MM.1S (cell line): Measurements from ENCODE around the gene SERPINB3.

Experiments used
- DNase-seq: peaks from one replicate; pipeline ENCODE4 v3.0.0-alpha.2; 2015
- H2AFZ ChIP-seq: fragments of 300-600 bp; sonication (generic); 2 replicates; pipeline ENCODE4 v1.6.0; 2016; ENCODE audit warnings: antibody characterized with exemption, low read length
- H3F3A ChIP-seq: fragments of 300-600 bp; sonication (generic); 2 replicates; pipeline ENCODE4 v1.6.1; 2016; ENCODE audit warnings: mild to moderate bottlenecking, antibody characterized with exemption, low read length, moderate library complexity, mixed read lengths; ENCODE audit not compliant: insufficient read depth
- H3K27ac ChIP-seq: fragments of 300-600 bp; sonication (generic); 2 replicates; pipeline ENCODE4 v1.5.1; 2016; ENCODE audit warnings: mild to moderate bottlenecking, low read length
- H3K27me3 ChIP-seq: fragments of 300-600 bp; sonication (generic); replicated peaks from 2 replicates; pipeline ENCODE4 v1.6.0; 2016; ENCODE audit warnings: low read length; ENCODE audit not compliant: insufficient read depth
- H3K36me3 ChIP-seq: fragments of 300-600 bp; sonication (generic); replicated peaks from 2 replicates; pipeline ENCODE4 v1.6.1; 2016; ENCODE audit warnings: mild to moderate bottlenecking, low read length, mixed read lengths; ENCODE audit not compliant: insufficient read depth
- H3K4me1 ChIP-seq: fragments of 300-600 bp; sonication (generic); 2 replicates; pipeline ENCODE4 v1.6.1; 2016; ENCODE audit warnings: low read length, mixed read lengths
- H3K4me2 ChIP-seq: fragments of 300-600 bp; sonication (generic); 2 replicates; pipeline ENCODE4 v1.6.0; 2016; ENCODE audit warnings: low read depth, low read length
- H3K4me3 ChIP-seq: fragments of 300-600 bp; sonication (generic); 2 replicates; pipeline ENCODE4 v1.5.1; 2016; ENCODE audit warnings: low read length, mixed read lengths
- H3K79me2 ChIP-seq: fragments of 300-600 bp; sonication (generic); 2 replicates; pipeline ENCODE4 v1.6.1; 2016; ENCODE audit warnings: mixed run types, low read length, mixed read lengths
- H3K9ac ChIP-seq: fragments of 300-600 bp; sonication (generic); 2 replicates; pipeline ENCODE4 v1.6.1; 2016; ENCODE audit warnings: low read length, mixed read lengths
- H3K9me2 ChIP-seq: fragments of 300-600 bp; sonication (generic); replicated peaks from 2 replicates; pipeline ENCODE4 v1.6.1; 2016; ENCODE audit warnings: mild to moderate bottlenecking, low read length, mixed read lengths; ENCODE audit not compliant: insufficient read depth
- H3K9me3 ChIP-seq: fragments of 300-600 bp; sonication (generic); replicated peaks from 2 replicates; pipeline ENCODE4 v1.6.1; 2016; ENCODE audit warnings: mild to moderate bottlenecking, low read length, mixed read lengths; ENCODE audit not compliant: insufficient read depth
- H4K20me1 ChIP-seq: fragments of 300-600 bp; sonication (generic); 2 replicates; pipeline ENCODE4 v1.6.1; 2016; ENCODE audit warnings: mild to moderate bottlenecking, low read length, moderate library complexity, mixed read lengths; ENCODE audit not compliant: insufficient read depth
- EZH2 ChIP-seq: fragments of 300-600 bp; sonication (generic); optimal IDR thresholded peaks from 2 replicates; pipeline ENCODE3; 2017; ENCODE audit warnings: low read depth, mild to moderate bottlenecking, antibody characterized with exemption, low read length, mixed read lengths
- EZH2phosphoT487 ChIP-seq: fragments of 300-600 bp; sonication (generic); IDR thresholded peaks from 2 replicates; pipeline ENCODE4 v1.6.1; 2018; ENCODE audit warnings: antibody characterized with exemption, low read length
- TF ChIP-seq, protein P1 (sequence below): fragments of 300-600 bp; sonication (generic); IDR thresholded peaks from 2 replicates; pipeline ENCODE4 v1.5.1; 2016; ENCODE audit warnings: antibody characterized with exemption, low read length, mixed read lengths

SERPINB3 gene

GRCh38 chr18:63702660-63703059, 41.0 kb upstream of the SERPINB3 start, which contains the start of gene SERPINB11:
TSS of gene SERPINB11 (plus strand) at chr18:63702960. CDS start at chr18:63710194, 7,234 bp downstream.
- H3K36me3 ChIP-seq: no peaks in the 10 kb centered on the region
- H4K20me1 ChIP-seq: no peaks in the 10 kb centered on the region
- no peaks in the 10 kb centered on the region for H3F3A ChIP-seq
- H3K79me2 ChIP-seq: no peaks in the 10 kb centered on the region
- H3K27me3 ChIP-seq: no peaks in the 10 kb centered on the region
- no peak within 1 kb of the TSS for H3K27ac ChIP-seq
- no peaks in the 10 kb centered on the region for H3K9me3 ChIP-seq
- TF ChIP-seq EZH2 (no peak), EZH2phosphoT487 (no peak)
- TF ChIP-seq, protein P1, sequence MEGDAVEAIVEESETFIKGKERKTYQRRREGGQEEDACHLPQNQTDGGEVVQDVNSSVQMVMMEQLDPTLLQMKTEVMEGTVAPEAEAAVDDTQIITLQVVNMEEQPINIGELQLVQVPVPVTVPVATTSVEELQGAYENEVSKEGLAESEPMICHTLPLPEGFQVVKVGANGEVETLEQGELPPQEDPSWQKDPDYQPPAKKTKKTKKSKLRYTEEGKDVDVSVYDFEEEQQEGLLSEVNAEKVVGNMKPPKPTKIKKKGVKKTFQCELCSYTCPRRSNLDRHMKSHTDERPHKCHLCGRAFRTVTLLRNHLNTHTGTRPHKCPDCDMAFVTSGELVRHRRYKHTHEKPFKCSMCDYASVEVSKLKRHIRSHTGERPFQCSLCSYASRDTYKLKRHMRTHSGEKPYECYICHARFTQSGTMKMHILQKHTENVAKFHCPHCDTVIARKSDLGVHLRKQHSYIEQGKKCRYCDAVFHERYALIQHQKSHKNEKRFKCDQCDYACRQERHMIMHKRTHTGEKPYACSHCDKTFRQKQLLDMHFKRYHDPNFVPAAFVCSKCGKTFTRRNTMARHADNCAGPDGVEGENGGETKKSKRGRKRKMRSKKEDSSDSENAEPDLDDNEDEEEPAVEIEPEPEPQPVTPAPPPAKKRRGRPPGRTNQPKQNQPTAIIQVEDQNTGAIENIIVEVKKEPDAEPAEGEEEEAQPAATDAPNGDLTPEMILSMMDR: no peak
- no peaks in the 10 kb centered on the region for H3K9me2 ChIP-seq
- H3K4me3 ChIP-seq: no peak within 1 kb of the TSS
- DNase-seq: no peak
- no peak within 1 kb of the TSS for H2AFZ ChIP-seq
- no peak within 1 kb of the TSS for H3K4me2 ChIP-seq
- no peak within 1 kb of the TSS for H3K9ac ChIP-seq
- H3K4me1 ChIP-seq: no peaks in the 10 kb centered on the region

- Histone ChIP-seq H3K36me3 (no peaks in the 10 kb centered on the region), H2AFZ (no peak overlapping the region), H3K9ac (no peak overlapping the region), H3K4me2 (no peak overlapping the region), H4K20me1 (no peaks in the 10 kb centered on the region), H3K4me3 (no peak overlapping the region), H3K79me2 (no peaks in the 10 kb centered on the region), H3K9me3 (no peaks in the 10 kb centered on the region), H3K4me1 (no peaks in the 10 kb centered on the region), H3K27ac (no peak overlapping the region), H3K9me2 (no peaks in the 10 kb centered on the region), H3K27me3 (no peaks in the 10 kb centered on the region), H3F3A (no peaks in the 10 kb centered on the region)
- DNase-seq: no peak
- no peak for TF ChIP-seq EZH2
- TF ChIP-seq, protein P1: no peak
- no peak for TF ChIP-seq EZH2phosphoT487
Measured at GRCh38 chr18:63701952-63702351, 40.3 kb upstream of the SERPINB3 start.

GRCh38 chr18:63700501-63700900, 38.8 kb upstream of the SERPINB3 start:
- no peak for DNase-seq
- Histone ChIP-seq H3K27me3 (no peaks in the 10 kb centered on the region), H3K9me2 (no peaks in the 10 kb centered on the region), H3F3A (no peaks in the 10 kb centered on the region), H3K27ac (no peak overlapping the region), H4K20me1 (no peaks in the 10 kb centered on the region), H3K9ac (no peak overlapping the region), H2AFZ (no peak overlapping the region), H3K36me3 (no peaks in the 10 kb centered on the region), H3K9me3 (no peaks in the 10 kb centered on the region), H3K4me1 (no peaks in the 10 kb centered on the region), H3K4me3 (no peak overlapping the region), H3K79me2 (no peaks in the 10 kb centered on the region), H3K4me2 (no peak overlapping the region)
- TF ChIP-seq EZH2phosphoT487: no peak
- TF ChIP-seq, protein P1: no peak
- no peak for TF ChIP-seq EZH2
